Iris pigment epithelial cell (primary cell): ENCODE measurements around the gene PDS5B.
"Not testable (repeated sequence)": the region's sequence is repeated elsewhere in the genome, so short reads cannot be mapped to it uniquely, and the experiment has no call there.

Experiments
- DNase-seq: peaks from one replicate; pipeline ENCODE4 v3.0.0-alpha.2; 2011; ENCODE audit warnings: low read depth

PDS5B gene

DNA sequence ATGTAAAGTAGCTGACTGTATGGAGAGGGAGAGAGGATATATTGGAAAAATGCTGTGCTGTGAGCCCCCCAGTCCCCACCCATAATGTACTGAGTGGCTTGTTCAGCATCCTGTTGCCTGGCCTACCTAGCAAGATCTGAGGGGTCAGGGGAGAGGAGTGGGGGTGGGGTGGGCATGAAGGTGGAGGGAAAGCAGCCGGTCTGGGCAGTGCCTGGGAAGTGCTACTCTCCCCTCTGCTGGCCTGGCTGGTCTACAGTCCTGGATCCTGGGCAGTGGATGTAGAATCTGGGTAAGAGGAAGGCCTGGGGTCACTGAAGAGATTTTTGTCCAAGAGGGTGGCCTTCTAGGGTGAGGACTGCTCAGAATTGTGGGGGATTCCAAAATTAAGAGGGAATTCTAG is 210.5 kb downstream of the PDS5B start:
- DNase-seq, result no peak

DNA sequence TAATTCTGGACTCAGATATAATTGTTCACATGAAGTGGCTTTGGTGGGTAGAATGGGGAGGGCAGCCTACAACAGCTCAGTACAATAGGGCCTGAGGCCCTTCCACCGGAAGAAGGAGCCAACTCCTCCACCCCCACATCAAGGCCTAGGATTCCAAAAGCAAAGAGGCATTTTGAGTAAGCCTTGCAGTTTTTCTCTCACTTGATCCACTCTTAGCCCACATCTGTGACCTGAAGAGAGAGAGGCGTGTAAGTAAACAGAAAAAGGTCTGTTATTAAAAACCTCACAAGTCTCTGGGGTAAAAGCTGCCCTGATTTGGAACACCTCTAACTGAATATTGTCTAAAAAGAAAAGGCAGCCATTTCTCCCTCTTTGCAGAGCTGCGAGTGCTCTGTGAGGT is 215.9 kb downstream of the PDS5B start:
- DNase-seq, result no peak

GRCh38 chr13:32804673-32805230 is 218.5 kb downstream of the PDS5B start:
- DNase-seq, result peak; percentile 64

- DNase-seq, result no peak
These were observed 225.1 kb downstream of the PDS5B start for GRCh38 chr13:32811297-32811800.

DNA sequence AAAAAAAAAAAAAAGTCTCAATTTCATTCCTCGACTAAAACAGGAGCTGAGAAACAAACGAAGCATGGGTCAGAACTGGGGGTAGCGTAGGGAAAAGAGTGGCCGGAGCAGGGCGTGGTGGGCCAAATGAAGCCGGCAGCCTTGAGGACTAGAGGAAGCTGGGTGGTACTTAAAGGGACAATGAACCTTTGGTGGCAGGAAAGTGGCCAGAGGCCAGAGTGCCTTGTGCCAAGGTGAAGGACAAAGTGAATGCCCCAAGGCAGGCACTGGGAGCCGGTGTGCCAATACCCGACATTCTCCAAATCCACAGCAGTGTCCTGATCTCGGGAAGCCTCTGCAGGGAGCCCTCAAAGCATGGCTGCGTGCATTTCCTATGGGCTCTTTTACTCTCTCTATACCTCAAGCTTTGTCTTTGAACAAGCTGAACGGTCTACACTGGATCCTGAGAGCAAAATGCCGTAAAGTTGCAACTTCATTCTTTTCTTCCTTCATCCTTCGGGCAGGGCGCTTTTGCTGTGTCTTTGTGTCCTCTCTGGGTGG is 235.0 kb downstream of the PDS5B start:
- no peak for DNase-seq

DNA sequence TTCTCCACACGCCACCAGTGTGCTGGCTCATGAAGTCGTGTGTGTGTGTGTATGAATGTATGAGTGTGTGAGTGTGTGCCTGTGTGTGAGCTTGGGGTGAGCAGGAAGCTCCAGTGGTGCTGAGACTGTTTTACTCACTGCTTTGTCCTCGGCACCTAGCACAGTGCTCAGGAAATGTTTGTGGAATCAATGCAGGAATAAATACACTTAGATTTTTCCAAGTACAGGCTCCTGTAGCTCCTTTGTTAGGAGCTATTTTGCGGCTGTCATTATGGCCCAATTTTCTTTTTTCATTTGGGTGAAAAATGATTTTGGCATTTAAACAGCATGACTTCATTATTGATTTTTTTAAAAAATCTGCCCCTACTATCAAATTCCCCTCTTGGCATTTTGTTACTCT is 236.5 kb downstream of the PDS5B start:
- no peak for DNase-seq

GRCh38 chr13:32823597-32823996 is 237.3 kb downstream of the PDS5B start:
- DNase-seq, result no peak

DNA sequence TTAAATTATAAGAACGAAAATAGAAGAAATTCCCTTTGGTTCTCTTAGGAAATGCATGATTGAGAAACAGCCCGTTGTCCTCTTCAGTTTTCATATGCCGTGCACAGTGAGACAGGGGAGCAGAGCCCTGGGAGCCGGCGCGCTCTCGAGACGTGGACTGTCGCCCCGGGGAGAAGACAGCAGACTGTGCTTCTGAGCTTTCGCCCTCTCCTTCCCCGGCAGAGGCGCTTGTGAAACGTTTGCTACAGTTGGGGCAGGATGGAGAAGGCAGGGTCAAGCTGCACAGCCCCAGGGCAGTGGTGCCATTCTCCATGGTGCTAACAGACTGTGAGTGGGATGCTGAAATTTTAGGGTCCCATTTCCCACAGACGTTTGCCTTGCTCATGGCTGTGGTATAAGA is 237.8 kb downstream of the PDS5B start:
- DNase-seq, result no peak

GRCh38 chr13:32824675-32825074 is 238.4 kb downstream of the PDS5B start:
- DNase-seq, result peak; percentile 90

DNA sequence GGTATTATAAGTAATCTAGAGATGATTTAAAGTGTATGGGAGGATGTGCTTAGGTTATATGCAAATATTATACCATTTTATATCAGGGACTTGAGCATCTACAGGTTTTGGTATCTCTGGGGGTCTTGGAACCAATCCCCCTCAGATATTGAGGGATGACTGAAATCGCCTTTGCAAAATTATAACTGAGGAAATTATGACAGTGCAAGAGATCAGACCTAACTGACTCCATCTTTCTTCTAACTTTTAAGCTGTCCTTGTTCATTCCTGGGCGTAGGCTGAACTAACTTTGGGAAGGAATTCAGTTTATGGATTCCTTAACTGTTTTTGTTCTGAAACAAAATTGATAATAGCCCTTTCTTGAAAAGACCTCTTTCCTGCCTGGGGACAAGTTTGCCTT is 239.2 kb downstream of the PDS5B start:
- no peak for DNase-seq

DNA sequence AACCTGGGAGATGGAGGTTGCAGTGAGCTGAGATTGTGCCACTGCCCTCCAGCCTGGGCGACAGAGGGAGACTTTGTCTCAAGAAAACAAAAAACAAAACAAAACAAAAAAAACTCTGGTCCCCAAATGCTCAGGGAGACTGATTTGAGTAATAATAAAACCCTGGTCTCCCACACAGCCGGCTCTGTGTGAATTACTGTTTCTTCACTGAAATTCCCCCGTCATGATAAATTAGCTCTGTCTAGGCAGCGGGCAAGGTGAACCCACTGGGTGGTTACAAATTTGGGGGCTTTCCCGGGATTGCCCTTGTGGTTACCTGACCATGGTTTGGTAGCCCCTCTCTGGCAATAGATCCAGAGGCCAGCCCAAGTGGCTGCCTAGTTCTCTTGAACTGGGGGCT is 240.1 kb downstream of the PDS5B start:
- DNase-seq, result not testable (repeated sequence)
